Suppressor macrophage (primary cell): ENCODE results near the gene CSK.

ENCODE experiments used
- DNase-seq, 4 experiments: peaks; one replicate each; pipeline ENCODE4 v3.0.0-alpha.2; 2020 to 2022

CSK gene

GRCh38 chr15:74828835-74829234 is 47.0 kb downstream of the CSK start:
- DNase-seq, result no peak

GRCh38 chr15:74829486-74829885 is 47.6 kb downstream of the CSK start:
- DNase-seq, result no peak

GRCh38 chr15:74829991-74830390 is 48.1 kb downstream of the CSK start:
- DNase-seq, result no peak

- no peak for DNase-seq
Observed at GRCh38 chr15:74830868-74831267, 49.0 kb downstream of the CSK start.

GRCh38 chr15:74831813-74832495 is 50.1 kb downstream of the CSK start:
- no peak for DNase-seq

GRCh38 chr15:74832826-74833225 is 50.9 kb downstream of the CSK start:
- DNase-seq, result peak in 3 of 4 experiments; percentile 31 to 43 (median 32)

- peak; percentile 13 to 54 (median 43) for DNase-seq
Observed at GRCh38 chr15:74833376-74834107, 51.7 kb downstream of the CSK start.

- DNase-seq, result peak; percentile 66 to 86 (median 78)
Observed at GRCh38 chr15:74835312-74835823, 53.5 kb downstream of the CSK start.

GRCh38 chr15:74836846-74837245 is 55.0 kb downstream of the CSK start:
- DNase-seq, result no peak

GRCh38 chr15:74837482-74838136 is 55.7 kb downstream of the CSK start:
- DNase-seq, result no peak

GRCh38 chr15:74838137-74838516 is 56.2 kb downstream of the CSK start:
- no peak for DNase-seq

- DNase-seq, result no peak
Observed at GRCh38 chr15:74838746-74839525, 57.1 kb downstream of the CSK start.

GRCh38 chr15:74839526-74840395 is 57.9 kb downstream of the CSK start:
- no peak for DNase-seq

GRCh38 chr15:74840851-74841775 is 59.2 kb downstream of the CSK start:
- DNase-seq, result no peak

- DNase-seq, result no peak
Observed at GRCh38 chr15:74841891-74842373, 60.1 kb downstream of the CSK start.

- DNase-seq, result peak; percentile 96 to 99 (median 98)
Observed at GRCh38 chr15:74842581-74843444, 60.9 kb downstream of the CSK start, which contains the start of gene ULK3. TSS of gene ULK3 (minus strand) at chr15:74843156. CDS start at chr15:74843105, 51 bp downstream.

GRCh38 chr15:74843445-74843828 is 61.6 kb downstream of the CSK start:
- no peak for DNase-seq

GRCh38 chr15:74843891-74844299 is 62.0 kb downstream of the CSK start:
- no peak for DNase-seq
